Epidermal melanocyte (primary cell): ENCODE results near the gene WSB1.
A peak's percentile ranks its signal among the peaks of the same experiment; 100 is the strongest.

Source experiments
- DNase-seq: peaks from one replicate; pipeline ENCODE4 v3.0.0; 2011; ENCODE audit warnings: low spot score; ENCODE audit not compliant: insufficient read length

Gene WSB1

DNA sequence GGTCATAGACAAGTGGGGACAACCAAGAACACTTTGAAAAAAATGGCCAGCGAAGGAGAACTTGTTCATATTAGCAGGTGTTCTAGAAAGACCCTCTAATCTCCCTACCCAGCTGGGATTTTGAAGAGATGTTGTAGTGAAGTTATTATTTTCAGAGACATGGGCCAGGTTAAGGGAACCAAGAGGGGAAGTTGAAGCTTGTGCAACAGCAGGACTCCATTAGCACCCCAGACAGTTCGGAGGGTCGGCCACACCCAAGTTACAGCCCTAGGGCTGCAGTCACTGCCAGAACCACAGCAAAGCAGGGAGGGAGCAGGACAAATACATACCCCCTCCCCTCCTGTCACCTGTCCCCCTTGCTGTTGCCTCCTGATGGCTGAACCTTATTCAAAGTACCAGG, 42.3 kb downstream of the WSB1 start:
- no peak for DNase-seq

DNA sequence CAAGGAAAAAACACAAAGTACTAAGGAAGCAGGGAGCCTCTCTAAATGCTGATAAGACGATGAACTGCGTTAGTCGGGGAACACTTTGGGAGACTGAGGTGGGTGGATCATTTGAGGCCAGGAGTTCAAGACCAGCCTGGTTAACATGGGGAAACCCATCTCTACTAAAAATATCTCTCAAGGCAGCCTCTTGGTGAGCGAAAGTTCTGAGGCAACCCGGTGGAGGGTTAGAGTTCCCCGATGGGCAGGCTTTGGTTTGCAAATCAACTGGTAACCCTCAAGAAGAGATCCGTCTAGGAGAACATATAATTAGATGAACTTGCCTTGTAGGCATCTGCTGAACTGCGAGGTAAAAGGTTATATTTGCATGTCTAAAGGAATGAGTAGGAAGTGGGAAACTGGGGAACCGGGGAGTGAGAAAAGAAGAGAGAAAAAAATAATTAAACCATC, 44.6 kb downstream of the WSB1 start:
- no peak for DNase-seq

DNA sequence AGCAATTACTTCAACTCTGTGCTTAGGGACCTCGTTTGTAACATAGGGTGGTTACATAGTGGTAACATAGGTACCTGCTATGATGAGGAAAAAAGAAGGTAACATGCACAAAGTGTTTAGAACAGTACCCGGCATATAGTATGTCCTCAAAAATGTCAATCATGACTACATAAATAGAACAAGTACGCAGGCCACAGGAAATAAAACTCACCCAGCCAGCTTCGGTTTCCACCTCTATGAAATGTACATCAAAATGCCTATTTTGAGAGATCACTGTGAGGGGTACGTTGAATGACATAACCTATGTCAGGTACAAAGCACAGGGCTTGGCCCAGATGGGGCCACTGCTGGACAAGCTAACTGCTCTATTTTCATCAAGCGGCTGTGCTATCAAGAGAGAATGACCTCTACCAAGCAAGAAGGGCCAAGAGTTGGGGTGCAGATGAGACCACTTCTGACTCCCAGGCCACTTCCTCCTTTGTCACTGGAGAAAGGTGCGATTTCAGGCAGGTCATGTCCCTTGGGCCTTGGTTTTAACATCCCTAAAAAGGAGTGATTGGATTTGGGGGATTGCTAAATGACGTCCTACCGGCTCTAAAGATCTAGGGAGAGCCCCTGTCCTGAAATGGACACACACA, 45.4 kb downstream of the WSB1 start:
- no peak for DNase-seq

DNA sequence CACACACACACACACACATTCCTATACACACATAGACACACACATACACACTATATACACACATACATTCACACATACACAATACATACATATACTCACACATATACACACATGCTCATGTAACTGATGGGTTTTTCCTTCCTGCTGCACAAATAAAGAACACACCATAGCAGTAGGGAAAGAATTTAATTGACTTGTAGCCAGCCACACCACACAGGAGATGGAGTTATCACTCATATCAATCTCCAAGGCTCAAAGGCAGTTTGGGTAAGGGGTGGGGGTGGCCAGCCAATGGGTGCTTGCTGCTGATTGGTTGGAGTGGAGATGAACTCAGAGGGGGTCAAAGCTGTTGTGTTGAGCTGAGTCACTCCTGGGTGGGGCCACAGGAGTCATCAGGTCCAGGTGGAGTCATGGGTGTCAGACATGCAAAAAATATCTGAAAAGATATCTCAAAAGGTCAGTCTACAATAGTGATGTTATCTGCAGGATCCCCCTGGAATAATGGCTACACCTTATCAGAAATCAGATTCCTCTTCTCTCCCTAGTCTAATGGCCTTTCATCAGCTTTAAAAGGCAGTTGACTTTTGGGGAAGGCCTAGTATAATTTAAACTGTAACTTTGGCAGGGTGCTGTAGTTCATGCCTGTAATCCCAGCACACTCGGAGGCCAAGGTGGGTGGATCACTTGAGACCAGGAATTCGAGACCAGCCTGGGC, 46.1 kb downstream of the WSB1 start:
- DNase-seq, result no peak

DNA sequence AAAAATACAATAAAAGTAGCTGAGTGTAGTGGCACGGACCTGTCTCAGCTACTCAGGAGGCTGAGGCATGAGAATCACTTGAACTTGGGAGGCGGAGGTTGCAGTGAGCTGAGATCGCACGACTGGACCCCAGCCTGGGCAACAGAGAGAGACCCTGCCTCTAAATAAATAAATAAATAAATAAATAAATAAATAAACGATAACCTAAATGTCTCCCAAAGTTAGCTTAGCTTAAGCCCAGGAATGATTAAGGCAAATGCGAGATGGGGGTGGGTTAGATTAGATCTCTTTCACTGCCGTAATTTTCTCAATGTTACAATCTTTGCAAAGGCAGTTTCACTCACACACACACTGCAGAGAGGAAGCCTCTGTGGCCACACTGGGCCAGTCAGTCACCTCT, 46.7 kb downstream of the WSB1 start:
- DNase-seq, result no peak

DNA sequence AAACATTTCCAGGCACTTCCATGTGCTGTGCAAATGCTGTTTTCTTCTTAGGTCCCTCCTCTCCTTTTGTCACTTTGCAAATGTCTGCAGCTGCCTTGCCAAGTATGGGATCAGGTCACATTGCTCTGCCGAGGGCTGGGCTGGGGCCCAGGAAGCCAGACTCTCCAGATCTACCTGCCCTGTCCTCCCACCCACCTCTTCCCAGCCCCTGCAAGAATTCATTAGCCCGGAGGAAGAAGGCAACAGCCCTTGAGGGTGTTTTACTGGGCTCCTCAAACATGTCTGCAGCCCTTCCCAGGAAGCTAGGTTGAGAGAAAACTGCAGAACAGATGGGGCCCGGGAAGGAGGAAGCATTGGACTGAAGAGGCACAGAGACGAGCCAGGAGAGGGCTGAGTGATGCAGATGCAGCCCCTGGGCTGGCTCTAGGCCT, 47.1 kb downstream of the WSB1 start:
- no peak for DNase-seq

DNA sequence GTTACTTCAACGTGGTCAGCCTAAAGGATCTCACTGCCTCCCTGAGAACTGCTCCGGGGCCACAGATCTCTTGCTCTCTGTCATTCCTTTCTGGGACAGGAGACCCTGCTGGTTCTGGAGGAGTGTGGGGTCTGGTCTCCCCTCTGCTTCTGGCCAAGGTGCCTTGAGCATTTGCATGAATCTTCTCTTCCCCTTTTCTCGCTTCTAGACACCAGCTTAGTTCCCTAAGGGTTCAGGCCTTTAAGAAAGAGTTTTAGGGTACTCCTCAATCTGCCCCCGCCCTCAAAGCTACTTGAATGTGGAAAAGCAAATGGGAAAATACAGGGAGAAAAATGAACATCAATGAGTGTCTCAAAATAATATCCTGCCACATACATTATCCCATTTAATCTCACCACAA, 48.1 kb downstream of the WSB1 start:
- no peak for DNase-seq

DNA sequence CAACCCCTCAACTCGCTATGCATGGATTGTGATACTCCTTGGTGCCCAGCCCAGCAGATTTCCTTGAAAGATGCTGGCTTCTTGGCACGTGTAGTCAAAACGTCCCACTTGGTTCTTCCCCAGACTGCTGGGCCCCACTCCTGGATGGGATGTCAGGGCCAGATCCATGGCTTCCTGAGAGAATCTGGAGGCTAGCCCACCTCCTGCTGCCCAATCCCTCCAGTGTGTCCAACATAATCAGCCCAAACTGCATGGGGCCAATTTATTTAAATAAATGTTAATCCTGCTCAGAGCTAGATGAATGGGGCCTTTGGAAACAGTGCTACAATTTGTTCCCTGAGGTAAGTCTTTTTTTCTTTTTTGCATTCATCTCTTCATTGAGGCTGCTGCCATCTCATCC, 49.4 kb downstream of the WSB1 start:
- no peak for DNase-seq

DNA sequence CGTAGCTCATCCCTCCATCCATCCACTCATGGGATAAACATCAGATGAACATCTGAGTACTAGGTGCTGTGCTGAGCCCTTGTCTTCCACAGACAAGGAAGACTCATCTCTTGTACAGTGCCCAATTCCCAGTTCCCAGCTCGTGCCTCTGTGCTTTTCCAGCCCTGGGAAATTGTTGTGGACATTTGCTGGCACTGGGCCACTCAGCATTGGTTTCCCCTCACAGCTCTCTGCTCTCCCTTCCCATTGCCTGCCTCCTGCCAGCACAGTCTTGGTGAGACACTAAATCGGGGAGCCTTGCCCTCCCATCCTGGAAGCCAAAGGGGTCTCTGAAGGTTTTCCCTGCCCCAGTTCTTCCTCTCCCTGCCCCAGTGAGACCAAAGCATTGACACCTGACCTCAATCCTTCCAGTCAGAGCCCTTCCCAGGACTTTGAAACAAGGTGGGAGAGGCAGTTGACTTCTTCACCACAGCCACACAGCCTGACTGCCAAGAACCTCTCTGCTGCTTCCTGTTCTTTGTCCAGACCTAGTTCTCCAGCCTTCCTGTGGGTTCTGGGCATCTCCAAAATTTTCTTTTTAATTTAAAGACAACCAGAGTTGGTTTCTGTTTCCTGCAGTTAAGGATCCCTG, 50.2 kb downstream of the WSB1 start:
- no peak for DNase-seq

DNA sequence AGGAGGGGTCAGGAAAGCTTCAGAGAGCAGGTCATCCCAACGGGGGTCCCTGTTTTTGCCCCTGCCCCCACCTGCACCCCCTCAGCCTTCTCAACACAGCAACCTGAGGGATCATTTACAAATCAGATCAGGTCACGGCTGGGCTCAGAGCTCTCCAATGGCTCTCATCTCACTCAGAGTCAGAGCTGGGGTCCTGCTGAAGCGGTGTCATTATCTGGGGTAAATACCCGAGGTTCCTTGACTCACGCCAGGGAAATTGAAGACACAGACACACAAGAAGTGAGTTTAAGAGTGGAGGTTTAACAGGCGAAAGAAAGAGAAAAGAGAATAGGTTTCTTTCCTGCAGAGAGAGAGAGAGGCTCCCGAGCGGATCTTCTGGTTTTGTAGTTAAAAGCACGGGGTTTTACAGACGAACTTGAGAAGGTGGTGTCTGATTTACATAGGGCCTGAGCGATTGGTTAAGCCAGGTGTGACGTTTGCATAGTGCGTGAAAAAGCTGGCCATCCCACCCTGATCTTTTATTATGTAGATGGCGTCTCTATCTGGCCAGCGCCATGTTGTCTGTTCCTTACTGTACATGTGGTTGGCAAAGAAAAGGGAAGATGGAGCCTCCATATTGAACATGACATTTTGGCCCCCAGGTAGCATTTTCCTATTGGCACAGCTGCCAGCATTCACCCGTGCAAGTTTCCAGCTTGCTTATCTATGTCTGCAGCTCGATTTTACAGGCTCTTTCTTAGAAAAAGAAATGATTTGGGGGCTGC, 51.4 kb downstream of the WSB1 start:
- DNase-seq, result no peak

DNA sequence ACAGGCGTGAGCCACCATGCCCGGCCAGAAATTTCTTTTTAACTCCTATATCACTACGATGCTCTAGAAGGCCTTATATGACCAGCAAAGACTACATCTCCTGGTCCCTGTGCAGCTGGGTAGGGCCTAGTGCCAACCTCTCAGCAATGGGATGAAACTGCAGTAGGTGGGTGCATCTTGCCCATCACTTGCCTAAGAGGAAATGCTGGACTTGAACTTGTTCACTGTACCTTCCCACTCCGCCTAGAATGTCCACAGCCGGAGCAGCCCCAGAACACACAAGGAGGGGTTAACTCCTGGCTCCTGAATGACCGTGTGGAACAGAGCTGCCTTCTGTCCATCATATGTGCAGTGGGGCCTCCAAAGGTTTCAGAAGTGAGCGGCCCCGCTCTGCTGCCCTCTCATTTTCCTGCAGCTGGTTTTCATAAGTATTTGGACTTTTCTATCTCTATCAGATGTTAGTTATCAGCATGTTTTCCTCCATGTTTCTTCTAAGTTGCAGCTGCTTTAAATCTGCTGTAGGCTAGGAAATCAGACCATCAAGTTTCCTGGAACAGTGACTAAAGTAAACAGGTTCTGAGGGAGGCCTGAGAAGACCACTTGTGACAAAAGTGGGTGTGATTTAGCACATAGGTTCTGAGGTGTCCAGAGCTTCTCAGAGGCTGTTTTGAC, 52.5 kb downstream of the WSB1 start:
- DNase-seq, result no peak

DNA sequence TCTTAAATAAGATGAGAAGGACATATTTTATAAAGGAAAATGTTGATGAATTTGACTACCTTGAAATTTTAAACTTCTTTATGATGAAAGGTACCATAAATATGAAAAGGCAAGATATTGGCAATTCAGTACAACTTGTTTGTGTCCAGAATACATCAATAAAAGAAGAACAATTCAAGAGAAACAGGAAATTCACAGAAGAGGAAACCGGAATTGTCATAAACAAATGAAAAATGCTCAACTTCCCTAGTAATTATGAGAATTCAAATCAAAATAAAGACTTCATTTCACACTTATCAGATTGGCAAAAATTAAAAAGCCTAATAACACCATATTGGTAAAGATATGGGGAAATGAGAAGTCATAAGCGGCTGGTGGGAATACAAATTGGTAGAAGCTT, 54.3 kb downstream of the WSB1 start:
- DNase-seq, result no peak

DNA sequence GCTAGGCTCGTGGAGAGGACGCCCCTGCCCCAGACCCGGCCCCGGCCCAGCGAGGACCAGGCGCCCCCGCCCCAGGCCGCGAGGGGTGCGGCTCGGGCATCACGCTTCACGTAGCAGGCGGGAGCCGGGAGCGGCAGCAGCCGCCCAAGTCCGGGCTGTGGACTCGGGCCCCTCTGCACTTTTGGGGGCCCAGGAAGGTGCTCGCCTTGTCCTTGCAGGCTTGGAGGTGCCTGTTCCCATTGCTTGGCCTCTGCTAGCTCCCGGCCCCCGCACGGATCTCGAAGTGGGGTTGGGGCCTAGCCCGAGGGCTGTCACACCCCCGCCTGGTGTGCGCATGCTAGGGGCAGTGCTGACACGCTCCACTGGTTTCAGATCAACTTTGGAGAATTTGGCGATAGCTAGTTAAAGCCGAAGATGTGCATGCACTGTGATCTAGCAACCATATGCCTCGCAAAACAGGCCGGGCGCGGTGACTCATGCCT, 55.7 kb downstream of the WSB1 start:
- no peak for DNase-seq

DNA sequence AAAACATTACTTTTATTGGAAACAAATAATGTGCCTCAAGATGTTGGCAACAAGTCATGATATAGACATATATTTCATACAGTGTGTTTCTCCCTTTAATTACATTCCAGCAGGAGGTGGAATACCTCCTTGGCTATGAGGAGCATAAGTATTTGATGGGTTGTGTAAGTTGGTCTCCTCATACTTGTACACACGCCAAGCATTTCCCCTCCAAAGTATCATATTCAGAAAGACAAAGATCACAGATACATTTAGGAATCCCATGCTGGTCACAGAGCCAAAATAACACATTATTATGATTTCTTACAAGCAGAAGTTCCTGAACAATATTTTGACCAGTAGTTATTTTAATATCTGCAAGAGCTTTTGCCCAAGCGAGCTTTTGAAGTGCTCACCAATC, 57.8 kb downstream of the WSB1 start:
- DNase-seq, result no peak

DNA sequence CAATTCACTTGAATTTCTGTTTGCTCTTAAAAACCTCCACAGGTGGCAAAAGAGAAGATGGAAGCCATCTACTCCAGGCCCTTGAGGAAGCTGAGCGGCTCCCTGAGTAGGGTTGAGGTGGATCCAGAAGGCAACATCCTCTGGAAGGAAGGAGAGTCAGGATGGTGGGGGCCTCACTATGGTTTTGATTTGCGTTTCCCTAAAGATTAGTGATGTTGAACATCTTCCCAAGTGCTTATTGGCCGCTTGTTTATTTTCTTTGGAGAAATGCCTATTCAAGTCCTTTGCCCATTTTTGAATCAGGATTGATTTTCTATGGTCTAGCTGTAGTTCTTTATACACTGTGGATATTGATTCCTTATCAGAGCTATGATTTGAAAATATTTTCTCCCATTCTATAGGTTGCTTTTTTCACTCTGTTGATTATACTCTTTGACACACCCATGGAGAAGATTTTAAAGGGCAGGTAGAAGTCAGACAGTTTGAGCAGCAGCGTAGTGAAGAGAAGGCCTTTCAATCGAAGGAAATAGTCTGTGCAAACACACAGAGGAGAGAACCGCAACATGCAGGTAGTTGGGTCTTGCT, 58.6 kb downstream of the WSB1 start:
- DNase-seq, result no peak

DNA sequence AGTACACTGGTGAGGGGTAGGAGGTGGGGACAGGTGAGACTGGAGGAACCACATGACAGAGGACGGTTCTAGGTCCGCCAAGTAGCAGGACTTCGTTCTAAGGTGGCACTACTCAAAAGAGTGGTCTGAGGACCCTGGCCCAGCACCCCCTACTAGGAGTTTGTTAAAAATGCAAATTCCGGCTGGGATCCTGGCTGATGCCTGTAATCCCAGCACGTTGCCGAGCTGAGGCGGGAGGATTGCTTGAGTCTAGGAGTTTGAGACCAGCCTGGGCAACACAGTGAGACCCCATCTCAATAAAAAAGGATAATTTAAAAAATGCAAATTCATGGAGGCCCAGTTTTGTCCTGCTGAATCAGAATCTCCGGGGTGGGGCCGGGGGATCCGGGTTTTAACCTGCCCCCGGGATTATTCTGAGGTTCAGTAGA, 59.1 kb downstream of the WSB1 start:
- no peak for DNase-seq

DNA sequence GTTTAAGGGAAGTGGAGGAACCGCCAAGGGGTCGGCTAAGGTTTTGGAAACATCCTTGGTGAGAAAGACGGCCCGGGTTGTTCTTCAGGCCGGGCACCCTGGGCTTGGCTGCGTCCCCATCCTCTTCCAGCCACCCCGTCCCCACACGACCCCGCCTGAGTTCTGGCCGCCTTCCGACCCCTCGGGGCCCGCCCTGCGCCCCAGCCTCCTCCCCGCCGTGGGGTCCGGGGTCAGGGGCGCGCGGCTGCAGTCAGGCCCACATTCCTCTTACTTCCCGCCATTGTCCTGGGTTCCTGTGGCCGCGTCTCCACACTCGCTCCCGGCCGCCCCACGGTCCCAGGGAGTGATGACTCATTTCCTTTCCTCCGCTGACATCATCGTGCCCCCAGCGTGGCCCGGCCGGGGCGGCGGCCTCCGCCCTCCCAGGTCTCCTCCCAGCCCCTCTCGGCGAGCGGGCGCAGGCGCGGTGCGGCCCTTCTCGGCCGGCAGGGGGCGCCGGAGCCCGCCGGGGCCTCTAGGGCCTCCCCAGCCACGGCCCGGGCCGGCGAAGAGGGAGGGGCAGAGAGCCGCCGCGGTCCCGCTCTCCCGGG, 59.6 kb downstream of the WSB1 start:
- DNase-seq, result peak; percentile 97

DNA sequence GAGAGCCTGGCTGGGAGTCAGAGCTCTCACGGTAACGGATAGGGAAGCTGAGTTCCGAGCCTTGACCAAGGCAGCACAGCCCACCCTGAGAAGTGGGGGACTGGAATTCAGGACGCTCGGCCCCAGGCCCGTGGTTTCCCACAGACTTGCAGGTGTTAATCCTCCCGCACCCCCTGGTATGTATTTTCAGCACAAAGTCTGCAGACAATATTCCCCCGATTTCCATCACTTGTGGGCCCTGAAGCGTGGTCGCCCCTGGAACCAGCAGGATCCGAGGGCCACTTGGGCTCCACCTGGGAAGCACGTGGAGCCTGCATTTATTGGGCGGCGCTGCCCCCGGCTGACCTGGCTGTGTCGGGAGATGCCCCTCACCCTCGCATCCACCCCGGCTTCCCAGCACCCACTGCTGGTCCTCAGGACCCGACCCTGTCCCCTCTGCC, 60.2 kb downstream of the WSB1 start:
- DNase-seq, result no peak

DNA sequence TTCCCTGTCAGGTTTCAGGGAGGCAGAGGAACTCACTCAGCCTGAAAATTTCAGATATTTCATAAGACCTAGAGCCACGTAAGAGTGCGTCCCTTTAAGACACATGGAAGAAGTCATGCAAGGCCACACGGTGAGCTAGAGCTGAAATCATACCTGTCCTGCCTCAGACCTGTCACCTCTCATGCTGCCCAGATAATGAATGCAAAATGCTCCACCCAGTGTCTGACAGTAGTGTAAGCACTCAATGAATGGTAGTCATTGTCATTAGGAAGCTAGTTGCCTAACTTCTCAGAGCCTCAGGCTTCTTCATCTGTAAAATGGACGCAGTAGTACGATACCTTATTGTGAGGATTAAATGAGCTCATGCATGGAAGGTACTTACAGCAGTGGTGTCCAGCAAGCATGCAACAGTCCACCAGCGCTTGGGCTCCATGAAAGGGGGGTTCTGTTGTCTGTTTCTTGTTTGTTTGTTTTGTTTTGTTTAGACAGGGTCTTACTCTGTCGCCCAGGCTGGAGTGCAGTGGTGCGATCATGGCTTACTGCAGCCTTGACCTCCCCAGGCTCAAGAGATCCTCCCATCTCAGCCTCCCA, 60.7 kb downstream of the WSB1 start:
- DNase-seq, result no peak

DNA sequence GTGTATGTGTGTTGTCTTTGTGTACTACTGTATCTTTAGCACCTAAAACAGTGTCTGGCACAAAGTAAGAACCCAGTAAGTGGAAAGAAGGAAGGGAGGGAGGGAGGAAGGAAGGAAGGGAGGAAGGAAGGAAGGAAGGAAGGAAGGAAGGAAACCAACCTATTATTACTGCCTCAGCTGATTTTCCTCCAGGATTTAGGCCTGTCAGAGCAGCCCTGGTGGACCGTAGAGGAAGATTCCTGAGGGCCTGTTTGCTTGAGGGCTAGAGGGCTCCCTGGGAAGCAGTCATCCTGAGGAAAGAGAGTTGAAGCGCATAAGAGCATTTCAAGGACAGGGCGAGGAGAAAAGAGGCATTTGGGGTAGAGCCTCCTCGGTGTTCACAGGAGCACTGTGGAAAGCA, 61.5 kb downstream of the WSB1 start:
- DNase-seq, result no peak
